ENCODE measurements around the gene PTPN7.
"Not testable (repeated sequence)": the region's sequence is repeated elsewhere in the genome, so short reads cannot be mapped to it uniquely, and the experiment has no call there.

Gene PTPN7

DNA sequence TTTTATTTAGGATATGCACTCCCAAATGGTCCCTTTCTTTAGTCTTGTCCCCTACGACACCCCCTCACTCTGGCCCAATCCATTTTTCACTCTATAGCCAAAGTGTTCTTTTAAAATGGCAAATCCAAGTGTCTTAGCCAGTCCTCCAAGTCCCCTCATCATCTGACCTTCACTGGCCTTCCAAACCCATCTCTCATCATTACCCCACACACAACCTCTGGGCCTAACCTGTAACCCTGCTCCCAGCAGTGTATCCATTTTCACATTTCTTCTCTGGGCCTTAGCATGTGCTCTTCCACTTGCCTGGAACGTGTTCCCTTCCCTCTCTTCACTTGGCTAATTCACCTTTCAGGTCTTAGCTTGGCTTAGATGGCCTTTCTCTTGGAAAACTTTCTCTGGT lies 9.4 kb downstream of the PTPN7 start:
- peaks cover 4% of the 10 kb centered on the region for H3K4me1 ChIP-seq (ENCODE audit: control insufficient read depth, insufficient read depth, low read length, poor library complexity, severe bottlenecking)
- H3K27ac ChIP-seq (ENCODE audit: insufficient read depth, low read length, poor library complexity, severe bottlenecking): no peak overlapping the region
- no peaks in the 10 kb centered on the region for H3K9me3 ChIP-seq (ENCODE audit: control insufficient read depth, low read length)
- DNase-seq: no peak
- no peak overlapping the region for H3K4me3 ChIP-seq (ENCODE audit: insufficient read depth, low read depth, low read length, poor library complexity, severe bottlenecking)
- H3K27me3 ChIP-seq (replicated peaks; ENCODE audit: control insufficient read depth, insufficient read depth, low read length, poor library complexity, severe bottlenecking): no peaks in the 10 kb centered on the region
- peaks cover 89% of the 10 kb centered on the region for H3K36me3 ChIP-seq (ENCODE audit: control insufficient read depth, insufficient read depth, low read length)

- Histone ChIP-seq H3K27ac (ENCODE audit: insufficient read depth, low read length, poor library complexity, severe bottlenecking) (no peak overlapping the region), H3K36me3 (ENCODE audit: control insufficient read depth, insufficient read depth, low read length) (peaks cover 86% of the 10 kb centered on the region), H3K27me3 (replicated peaks; ENCODE audit: control insufficient read depth, insufficient read depth, low read length, poor library complexity, severe bottlenecking) (no peaks in the 10 kb centered on the region), H3K4me3 (ENCODE audit: insufficient read depth, low read depth, low read length, poor library complexity, severe bottlenecking) (no peak overlapping the region), H3K4me1 (ENCODE audit: control insufficient read depth, insufficient read depth, low read length, poor library complexity, severe bottlenecking) (peaks cover 4% of the 10 kb centered on the region), H3K9me3 (ENCODE audit: control insufficient read depth, low read length) (no peaks in the 10 kb centered on the region)
- no peak for DNase-seq
Measured at GRCh38 chr1:202150602-202151001, 9.8 kb downstream of the PTPN7 start.

DNA sequence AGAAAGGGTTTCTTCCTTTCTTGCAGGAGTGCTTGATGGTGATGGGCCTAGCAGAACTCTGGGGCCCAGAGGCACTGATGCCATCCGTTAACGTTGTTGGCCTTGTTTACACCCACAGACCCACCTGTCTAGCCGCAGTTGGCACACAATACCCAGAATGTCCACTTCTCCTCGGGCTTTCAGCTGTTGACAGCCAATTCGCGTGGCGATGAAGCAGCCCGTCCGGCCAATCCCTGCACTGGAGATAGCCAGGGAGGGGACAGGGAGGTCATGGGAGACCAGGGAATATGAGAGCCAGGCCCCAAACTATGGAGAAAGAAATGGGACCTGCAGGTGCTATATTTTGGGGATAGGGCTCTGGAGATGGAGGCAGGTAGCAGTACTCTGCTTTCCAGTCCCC lies 10.2 kb downstream of the PTPN7 start:
- peaks cover 8% of the 10 kb centered on the region for H3K4me1 ChIP-seq (ENCODE audit: control insufficient read depth, insufficient read depth, low read length, poor library complexity, severe bottlenecking)

GRCh38 chr1:202149566-202149965 lies 10.8 kb downstream of the PTPN7 start:
- Histone ChIP-seq H3K36me3 (ENCODE audit: control insufficient read depth, insufficient read depth, low read length) (peaks cover 75% of the 10 kb centered on the region), H3K4me3 (ENCODE audit: insufficient read depth, low read depth, low read length, poor library complexity, severe bottlenecking) (no peak overlapping the region), H3K9me3 (ENCODE audit: control insufficient read depth, low read length) (no peaks in the 10 kb centered on the region), H3K4me1 (ENCODE audit: control insufficient read depth, insufficient read depth, low read length, poor library complexity, severe bottlenecking) (peaks cover 10% of the 10 kb centered on the region), H3K27me3 (replicated peaks; ENCODE audit: control insufficient read depth, insufficient read depth, low read length, poor library complexity, severe bottlenecking) (no peaks in the 10 kb centered on the region), H3K27ac (ENCODE audit: insufficient read depth, low read length, poor library complexity, severe bottlenecking) (no peak overlapping the region)
- DNase-seq: no peak

More for the DNA sequence above, 10.2 kb downstream of the PTPN7 start:
- no peak overlapping the region for H3K4me3 ChIP-seq (ENCODE audit: insufficient read depth, low read depth, low read length, poor library complexity, severe bottlenecking)
- peaks cover 82% of the 10 kb centered on the region for H3K36me3 ChIP-seq (ENCODE audit: control insufficient read depth, insufficient read depth, low read length)
- DNase-seq: no peak
- H3K27ac ChIP-seq (ENCODE audit: insufficient read depth, low read length, poor library complexity, severe bottlenecking): no peak overlapping the region
- H3K27me3 ChIP-seq (replicated peaks; ENCODE audit: control insufficient read depth, insufficient read depth, low read length, poor library complexity, severe bottlenecking): no peaks in the 10 kb centered on the region
- no peaks in the 10 kb centered on the region for H3K9me3 ChIP-seq (ENCODE audit: control insufficient read depth, low read length)

DNA sequence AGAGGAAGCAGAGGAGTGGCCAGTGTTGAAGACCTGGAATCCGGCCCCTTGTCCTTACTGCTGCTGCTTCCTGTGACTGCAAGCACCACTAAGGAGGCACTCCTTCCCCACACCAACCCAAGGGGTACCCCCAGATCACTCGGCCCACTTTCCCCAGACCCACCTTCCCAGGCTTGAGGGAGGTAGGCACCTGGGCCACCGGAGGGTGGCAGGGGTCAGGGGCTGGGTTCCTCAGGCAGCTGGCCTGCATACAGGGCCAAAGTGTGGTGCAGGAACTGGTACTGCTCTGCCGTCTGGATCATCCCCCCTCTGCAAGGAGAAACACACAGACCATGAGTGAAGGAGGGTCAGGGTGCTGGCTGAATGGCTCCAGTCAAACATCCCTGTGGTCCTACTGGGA lies 12.0 kb downstream of the PTPN7 start:
- Histone ChIP-seq H3K27ac (ENCODE audit: insufficient read depth, low read length, poor library complexity, severe bottlenecking) (no peak overlapping the region), H3K4me3 (ENCODE audit: insufficient read depth, low read depth, low read length, poor library complexity, severe bottlenecking) (no peak overlapping the region), H3K27me3 (replicated peaks; ENCODE audit: control insufficient read depth, insufficient read depth, low read length, poor library complexity, severe bottlenecking) (no peaks in the 10 kb centered on the region), H3K36me3 (ENCODE audit: control insufficient read depth, insufficient read depth, low read length) (peaks cover 64% of the 10 kb centered on the region), H3K4me1 (ENCODE audit: control insufficient read depth, insufficient read depth, low read length, poor library complexity, severe bottlenecking) (peaks cover 14% of the 10 kb centered on the region), H3K9me3 (ENCODE audit: control insufficient read depth, low read length) (no peaks in the 10 kb centered on the region)
- DNase-seq: no peak

DNA sequence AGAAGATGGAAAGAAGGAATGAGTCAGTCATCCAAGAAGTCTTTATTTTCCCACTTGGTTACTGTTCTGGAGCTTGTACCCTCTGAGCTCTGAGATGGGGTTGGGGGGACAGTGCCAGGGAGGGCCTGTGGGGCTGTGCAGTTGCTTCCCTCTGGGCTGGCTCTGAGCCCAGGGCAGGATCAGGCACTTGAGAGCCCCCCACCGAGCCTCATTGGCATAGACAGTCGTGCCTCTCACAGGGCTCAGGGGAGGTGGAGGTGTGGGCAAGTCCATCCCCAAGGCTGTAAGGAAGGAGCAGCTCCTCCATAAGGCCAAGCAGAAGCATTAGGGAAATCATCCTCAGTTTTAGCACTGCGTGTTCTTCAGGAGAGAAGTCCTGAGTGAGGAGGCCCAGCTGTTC lies 13.4 kb downstream of the PTPN7 start:
- H3K9me3 ChIP-seq (ENCODE audit: control insufficient read depth, low read length): no peaks in the 10 kb centered on the region
- peaks cover 50% of the 10 kb centered on the region for H3K36me3 ChIP-seq (ENCODE audit: control insufficient read depth, insufficient read depth, low read length)
- peaks cover 26% of the 10 kb centered on the region for H3K4me1 ChIP-seq (ENCODE audit: control insufficient read depth, insufficient read depth, low read length, poor library complexity, severe bottlenecking)
- no peak for DNase-seq
- no peak overlapping the region for H3K27ac ChIP-seq (ENCODE audit: insufficient read depth, low read length, poor library complexity, severe bottlenecking)
- H3K27me3 ChIP-seq (replicated peaks; ENCODE audit: control insufficient read depth, insufficient read depth, low read length, poor library complexity, severe bottlenecking): no peaks in the 10 kb centered on the region
- no peak overlapping the region for H3K4me3 ChIP-seq (ENCODE audit: insufficient read depth, low read depth, low read length, poor library complexity, severe bottlenecking)

DNA sequence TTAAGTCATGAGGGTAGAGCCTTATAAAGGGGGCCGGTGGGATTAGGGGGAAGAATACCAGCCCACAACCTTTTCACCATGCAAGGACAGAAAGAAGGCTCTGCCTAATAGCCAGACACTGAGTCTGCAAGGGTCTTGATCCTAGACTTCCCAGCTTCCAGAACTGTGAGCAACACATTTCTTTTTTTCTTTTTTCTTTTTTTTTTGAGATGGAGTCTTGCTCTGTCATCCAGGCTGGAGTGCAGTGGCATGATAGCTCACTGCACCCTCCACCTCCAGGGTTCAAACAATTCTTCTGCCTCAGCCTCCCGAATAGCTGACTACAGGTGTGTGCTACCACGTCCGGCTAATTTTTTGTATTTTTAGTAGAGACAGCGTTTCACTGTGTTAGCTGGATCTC lies 14.1 kb downstream of the PTPN7 start:
- Histone ChIP-seq H3K36me3 (ENCODE audit: control insufficient read depth, insufficient read depth, low read length) (peaks cover 43% of the 10 kb centered on the region), H3K4me1 (ENCODE audit: control insufficient read depth, insufficient read depth, low read length, poor library complexity, severe bottlenecking) (peaks cover 26% of the 10 kb centered on the region), H3K27ac (ENCODE audit: insufficient read depth, low read length, poor library complexity, severe bottlenecking) (no peak overlapping the region), H3K4me3 (ENCODE audit: insufficient read depth, low read depth, low read length, poor library complexity, severe bottlenecking) (no peak overlapping the region), H3K27me3 (replicated peaks; ENCODE audit: control insufficient read depth, insufficient read depth, low read length, poor library complexity, severe bottlenecking) (no peaks in the 10 kb centered on the region), H3K9me3 (ENCODE audit: control insufficient read depth, low read length) (no peaks in the 10 kb centered on the region)
- no peak for DNase-seq

GRCh38 chr1:202145744-202146140 lies 14.7 kb downstream of the PTPN7 start:
- H3K27me3 ChIP-seq (replicated peaks; ENCODE audit: control insufficient read depth, insufficient read depth, low read length, poor library complexity, severe bottlenecking); H3K4me3 ChIP-seq (ENCODE audit: insufficient read depth, low read depth, low read length, poor library complexity, severe bottlenecking); DNase-seq; H3K27ac ChIP-seq (ENCODE audit: insufficient read depth, low read length, poor library complexity, severe bottlenecking); H3K9me3 ChIP-seq (ENCODE audit: control insufficient read depth, low read length): not testable (repeated sequence)
- peaks cover 38% of the 10 kb centered on the region for H3K36me3 ChIP-seq (ENCODE audit: control insufficient read depth, insufficient read depth, low read length)
- H3K4me1 ChIP-seq (ENCODE audit: control insufficient read depth, insufficient read depth, low read length, poor library complexity, severe bottlenecking): peaks cover 26% of the 10 kb centered on the region

GRCh38 chr1:202145068-202145743 lies 15.2 kb downstream of the PTPN7 start:
- peaks cover 33% of the 10 kb centered on the region for H3K36me3 ChIP-seq (ENCODE audit: control insufficient read depth, insufficient read depth, low read length)
- H3K9me3 ChIP-seq (ENCODE audit: control insufficient read depth, low read length): no peaks in the 10 kb centered on the region
- peak overlapping the region; percentile 78 for H3K27ac ChIP-seq (ENCODE audit: insufficient read depth, low read length, poor library complexity, severe bottlenecking)
- H3K4me1 ChIP-seq (ENCODE audit: control insufficient read depth, insufficient read depth, low read length, poor library complexity, severe bottlenecking): peaks cover 26% of the 10 kb centered on the region
- no peaks in the 10 kb centered on the region for H3K27me3 ChIP-seq (replicated peaks; ENCODE audit: control insufficient read depth, insufficient read depth, low read length, poor library complexity, severe bottlenecking)
- H3K4me3 ChIP-seq (ENCODE audit: insufficient read depth, low read depth, low read length, poor library complexity, severe bottlenecking): peak overlapping the region; percentile 66
- DNase-seq: no peak

DNA sequence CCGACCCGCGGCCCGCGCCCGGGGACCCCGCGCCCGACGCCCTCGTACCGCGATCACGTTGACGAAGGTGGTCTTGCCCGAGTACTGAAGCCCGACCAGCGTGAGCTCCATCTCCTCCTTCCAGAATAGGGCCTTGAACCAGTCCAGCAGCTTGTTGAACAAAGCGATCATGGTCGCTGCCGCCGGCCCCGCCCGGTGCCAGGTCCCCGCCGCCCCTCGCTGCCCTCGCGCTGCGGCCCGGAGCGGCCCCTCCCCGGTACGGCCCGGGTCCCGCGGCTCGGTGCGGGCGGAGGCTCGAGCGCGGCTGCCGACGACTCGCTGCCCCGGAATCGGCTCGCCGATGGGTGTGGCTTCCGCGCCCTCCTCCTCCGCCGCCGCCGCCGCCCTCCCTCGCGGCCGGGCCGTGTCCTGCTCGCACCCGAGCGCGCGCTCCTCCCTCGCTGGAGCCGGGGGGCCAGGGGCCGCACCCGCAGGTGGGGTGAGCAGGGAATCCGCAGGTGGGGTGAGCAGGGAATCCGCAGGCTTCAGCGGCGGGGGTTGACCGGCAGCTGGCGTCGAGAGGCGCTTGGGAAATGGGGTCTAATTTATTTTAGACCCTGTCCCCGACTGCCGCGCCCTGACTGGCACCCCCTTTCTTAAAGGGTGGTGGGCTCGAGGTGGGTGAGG lies 15.9 kb downstream of the PTPN7 start, which contains the start of gene ARL8A:
Gene ARL8A, minus strand, starts transcription at position 336 of the 666 bp plus-strand sequence. Its CDS starts 165 bp downstream, at position 171.
- Histone ChIP-seq H3K36me3 (ENCODE audit: control insufficient read depth, insufficient read depth, low read length) (peaks cover 27% of the 10 kb centered on the region), H3K9me3 (ENCODE audit: control insufficient read depth, low read length) (no peaks in the 10 kb centered on the region), H3K27ac (ENCODE audit: insufficient read depth, low read length, poor library complexity, severe bottlenecking) (peak within 1 kb of the TSS; percentile 78), H3K27me3 (replicated peaks; ENCODE audit: control insufficient read depth, insufficient read depth, low read length, poor library complexity, severe bottlenecking) (no peaks in the 10 kb centered on the region), H3K4me3 (ENCODE audit: insufficient read depth, low read depth, low read length, poor library complexity, severe bottlenecking) (peak within 1 kb of the TSS; percentile 91), H3K4me1 (ENCODE audit: control insufficient read depth, insufficient read depth, low read length, poor library complexity, severe bottlenecking) (peaks cover 26% of the 10 kb centered on the region)
- peak; percentile 50 to 56 (median 50) for DNase-seq
